ENCODE data around the gene FBXO5.
A peak's percentile ranks its signal among the peaks of the same experiment; 100 is the strongest.
"Not testable (repeated sequence)": the region's sequence is repeated elsewhere in the genome, so short reads cannot be mapped to it uniquely, and the experiment has no call there.

Gene FBXO5

GRCh38 chr6:152986978-152987377 lies 4.1 kb upstream of the FBXO5 start:
- DNase-seq, result no peak

- DNase-seq, result not testable (repeated sequence)
Observed at GRCh38 chr6:152985300-152985699, 2.5 kb upstream of the FBXO5 start.

- no peak for DNase-seq
Observed at GRCh38 chr6:152984513-152984872, 1.7 kb upstream of the FBXO5 start.

DNA sequence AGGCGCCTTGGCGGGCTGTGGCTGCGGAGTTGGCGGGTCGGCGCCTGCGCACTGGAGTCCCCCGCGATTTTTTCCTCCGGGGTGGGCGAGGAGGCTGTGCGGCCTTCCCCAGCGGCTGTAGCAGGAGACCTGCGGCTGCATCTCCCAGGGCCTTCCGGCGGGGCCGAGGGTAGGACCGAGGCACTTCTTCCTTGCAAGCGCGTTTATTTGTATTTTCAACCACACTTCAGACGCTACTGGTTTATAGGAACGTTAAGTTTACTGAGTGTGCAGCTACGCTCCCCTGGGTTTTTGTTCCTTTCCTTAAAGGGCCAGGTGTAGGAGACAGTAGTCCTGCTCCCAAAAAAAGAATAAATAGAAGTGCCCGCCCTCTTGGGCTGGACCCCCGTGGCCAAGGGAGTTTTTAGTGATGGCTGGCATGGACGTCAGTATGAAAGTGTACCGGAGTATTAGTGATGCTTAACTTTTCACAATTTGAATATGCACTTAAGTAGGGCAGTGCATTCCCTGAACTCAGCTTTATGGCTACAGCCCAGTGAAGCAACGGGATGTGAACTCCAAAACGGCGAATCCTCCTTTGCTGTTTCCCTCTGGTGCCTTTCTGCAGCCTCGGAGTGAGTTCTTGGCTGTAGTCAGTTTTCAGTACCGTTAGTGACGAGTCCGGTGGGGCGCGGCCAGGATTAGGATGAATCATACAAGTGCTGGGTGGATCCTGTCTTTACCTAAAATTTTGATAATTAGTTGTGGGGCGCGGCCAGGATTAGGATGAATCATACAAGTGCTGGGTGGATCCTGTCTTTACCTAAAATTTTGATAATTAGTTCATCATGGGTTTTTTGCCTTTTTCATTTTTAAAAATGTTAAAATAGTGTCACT lies 1.0 kb upstream of the FBXO5 start:
- peak; percentile 98 for DNase-seq

DNA sequence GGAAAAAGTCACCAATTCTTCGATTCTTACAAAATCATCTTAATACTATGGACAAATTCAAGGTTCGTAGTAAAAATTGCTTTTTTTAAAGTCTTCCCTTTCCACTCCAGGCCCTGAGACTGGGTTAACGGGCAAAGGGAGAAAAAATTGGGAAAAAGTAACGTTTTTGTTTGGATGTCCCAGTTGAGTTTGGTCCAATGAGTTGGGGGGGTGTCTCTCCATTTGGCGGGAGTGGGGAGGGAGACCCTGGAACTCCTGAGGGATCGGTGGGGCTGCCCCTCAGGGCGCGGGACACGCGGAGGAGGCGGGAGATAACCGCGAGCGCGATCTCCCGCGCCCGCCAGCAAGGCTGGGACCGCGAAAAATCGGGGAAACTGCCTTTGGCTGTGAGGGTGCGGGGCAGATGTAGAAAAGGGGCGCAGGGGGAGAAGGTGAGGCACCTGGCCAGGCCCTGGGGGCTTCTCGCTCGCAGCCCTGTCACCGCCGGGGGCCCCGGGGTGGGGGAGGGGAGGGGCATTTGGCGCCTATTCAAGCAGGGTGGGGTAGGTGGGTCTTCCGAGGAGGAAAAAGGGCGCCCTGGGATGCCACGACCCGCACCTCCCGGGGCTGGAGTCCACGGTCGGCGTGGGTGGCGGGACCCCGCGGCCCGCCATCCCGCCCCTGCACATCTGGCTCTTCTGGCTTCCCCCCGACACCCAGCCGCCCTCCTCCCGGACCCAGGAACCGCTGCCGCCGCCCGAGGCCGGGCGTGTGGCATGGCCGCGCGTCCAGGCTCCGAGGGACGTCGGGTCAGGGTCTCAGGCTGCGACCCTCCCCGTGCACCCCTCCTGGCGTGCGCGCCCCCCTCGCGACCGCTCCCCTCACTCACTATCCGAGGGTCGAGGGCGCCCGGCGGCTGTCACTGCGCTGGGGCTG lies 595 bp downstream of the FBXO5 start:
- DNase-seq, result peak; percentile 49

DNA sequence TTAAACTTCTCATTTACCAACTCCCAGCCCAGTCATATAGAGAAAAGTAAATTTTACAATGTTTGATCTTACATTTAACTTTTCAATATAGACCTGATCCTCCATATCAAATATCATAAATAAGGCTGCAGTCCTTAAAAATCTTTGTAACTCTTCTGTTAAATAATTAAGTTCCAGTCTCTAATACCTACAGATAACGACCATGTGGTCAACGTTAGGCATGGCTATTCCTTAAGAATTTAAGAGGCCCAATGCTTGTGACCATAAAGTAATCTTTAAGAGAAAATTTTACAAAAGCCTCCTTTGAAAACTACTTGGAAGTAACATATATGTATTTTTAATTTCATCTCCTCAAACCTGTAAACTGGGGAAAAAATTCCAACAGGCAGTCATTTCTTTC lies 1.6 kb downstream of the FBXO5 start:
- no peak for DNase-seq

DNA sequence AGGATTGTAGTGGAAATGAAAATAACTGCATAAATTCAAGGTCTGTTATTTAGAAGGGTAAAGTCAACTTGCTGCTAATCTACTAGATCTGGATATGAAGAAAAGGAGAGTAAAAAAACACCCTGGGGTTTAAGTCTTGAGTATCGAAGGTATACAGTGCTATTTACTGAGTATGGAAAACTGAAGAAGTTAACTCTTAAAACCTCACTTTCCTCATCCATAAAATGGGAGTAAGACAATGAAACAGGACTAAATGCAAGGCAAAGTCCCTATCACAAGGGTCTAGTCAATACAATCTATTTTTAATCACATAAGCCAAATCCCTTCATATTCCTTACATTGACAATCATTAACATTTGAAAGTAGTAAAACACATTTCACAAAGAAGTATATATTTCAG lies 2.2 kb downstream of the FBXO5 start:
- DNase-seq, result no peak

DNA sequence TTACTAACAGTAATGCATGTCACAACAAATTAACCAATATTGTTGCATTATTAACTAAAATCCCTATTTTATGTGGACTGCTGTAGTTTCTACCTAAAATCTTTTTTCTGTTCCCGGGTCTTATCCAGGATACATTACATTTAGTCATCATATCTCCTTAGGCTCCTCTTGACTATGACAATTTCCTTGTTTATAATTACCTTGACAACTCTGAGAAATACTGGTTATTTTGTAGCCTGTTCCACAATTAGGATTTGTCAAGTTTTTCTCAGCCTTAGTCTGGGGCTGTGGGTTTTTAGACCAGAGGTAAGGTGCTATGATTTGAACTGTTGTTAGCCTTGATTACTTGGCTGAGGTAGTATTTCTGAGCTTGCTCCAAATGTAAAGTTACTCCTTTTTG lies 3.7 kb downstream of the FBXO5 start:
- DNase-seq, result no peak

- no peak for DNase-seq
Observed at GRCh38 chr6:152978058-152978457, 4.8 kb downstream of the FBXO5 start.

DNA sequence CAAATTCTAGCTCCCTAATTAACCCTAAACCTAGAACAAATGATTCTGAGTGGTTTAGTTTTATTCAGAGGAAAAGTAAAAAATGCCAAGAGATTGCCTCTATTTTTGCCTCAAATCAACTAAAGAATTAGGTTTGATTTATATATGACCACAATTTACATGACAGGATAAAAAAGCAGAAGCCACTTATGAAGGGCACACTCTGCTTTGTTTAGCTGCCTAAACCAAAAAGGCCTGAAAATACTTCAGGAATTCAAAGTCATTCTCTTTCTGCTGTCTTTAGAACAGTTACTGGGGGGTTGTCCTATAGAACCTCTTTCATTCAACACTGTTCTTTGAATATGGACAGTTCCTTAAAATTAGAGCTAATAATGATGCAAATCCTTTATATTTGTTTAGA lies 5.3 kb downstream of the FBXO5 start:
- DNase-seq, result no peak

- DNase-seq, result no peak
Observed at GRCh38 chr6:152976749-152977148, 6.1 kb downstream of the FBXO5 start.

DNA sequence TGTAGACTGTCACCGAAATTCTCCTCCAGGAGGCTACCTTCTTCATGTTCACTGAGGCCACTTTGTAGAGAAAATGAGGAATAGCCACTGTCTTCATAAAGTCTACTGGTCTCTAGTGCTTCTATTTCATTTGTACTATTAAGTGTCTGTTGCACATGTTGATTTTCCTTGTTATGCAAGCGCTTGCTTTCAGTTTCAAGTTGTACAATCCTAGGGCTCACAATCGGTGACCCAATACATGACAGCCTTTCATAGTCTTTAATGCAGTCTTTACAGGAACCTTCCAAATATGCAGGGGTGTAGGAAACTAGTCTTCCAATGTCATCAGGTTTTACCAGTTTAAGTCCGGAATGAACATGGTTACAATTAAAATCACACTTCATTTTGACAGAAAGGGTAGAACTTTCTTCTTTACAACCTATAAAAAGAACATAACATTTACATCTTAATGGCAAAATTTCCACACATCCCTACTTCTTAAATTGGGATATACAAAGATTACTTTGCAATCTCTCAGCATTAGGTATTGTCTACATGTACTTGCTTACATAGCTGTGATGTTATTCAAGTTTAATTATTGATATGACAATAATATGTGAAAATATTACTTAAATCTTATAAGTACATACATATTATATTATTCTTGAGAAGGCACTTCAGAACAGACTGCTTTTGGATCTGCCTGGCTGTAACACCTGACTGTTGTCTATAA lies 7.5 kb downstream of the FBXO5 start:
- DNase-seq, result peak; percentile 30

- peak; percentile 16 for DNase-seq
Observed at GRCh38 chr6:152973916-152974315, 8.9 kb downstream of the FBXO5 start.

DNA sequence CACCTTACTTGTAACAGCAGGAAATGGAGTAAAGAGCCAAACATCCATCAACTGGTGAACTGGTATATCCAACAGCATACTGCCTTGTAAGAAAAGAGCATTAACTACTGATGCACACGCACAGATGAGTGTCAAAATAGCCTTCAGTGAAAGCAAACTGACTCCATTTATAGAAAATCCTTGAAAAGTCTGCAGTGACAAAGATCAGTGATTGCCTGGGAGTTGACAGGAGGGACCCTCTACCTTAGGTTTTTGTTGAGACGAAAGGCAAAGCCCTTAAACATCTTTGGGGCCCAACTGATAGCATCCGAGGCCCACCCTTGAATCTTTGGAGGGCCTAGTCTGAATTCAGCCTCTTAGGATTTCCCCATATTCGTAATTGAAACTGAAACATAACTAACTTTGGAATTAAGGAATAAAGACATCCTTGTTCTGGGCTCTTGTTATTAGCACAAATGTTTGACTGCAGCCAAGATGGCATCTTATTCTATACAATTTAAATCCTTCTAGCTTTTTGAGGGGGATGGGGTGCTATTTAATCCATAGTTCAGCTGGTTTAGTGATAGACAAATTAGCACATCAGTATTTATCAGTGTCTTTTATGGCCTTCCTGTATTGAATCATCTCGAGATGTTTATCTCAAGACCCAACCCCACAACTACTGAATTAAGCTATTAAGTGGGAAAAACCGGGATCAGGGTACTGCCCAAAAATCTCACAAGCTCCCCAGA lies 13.0 kb downstream of the FBXO5 start:
- no peak for DNase-seq

- not testable (repeated sequence) for DNase-seq
Observed at GRCh38 chr6:152966168-152966894, 16.5 kb downstream of the FBXO5 start.

DNA sequence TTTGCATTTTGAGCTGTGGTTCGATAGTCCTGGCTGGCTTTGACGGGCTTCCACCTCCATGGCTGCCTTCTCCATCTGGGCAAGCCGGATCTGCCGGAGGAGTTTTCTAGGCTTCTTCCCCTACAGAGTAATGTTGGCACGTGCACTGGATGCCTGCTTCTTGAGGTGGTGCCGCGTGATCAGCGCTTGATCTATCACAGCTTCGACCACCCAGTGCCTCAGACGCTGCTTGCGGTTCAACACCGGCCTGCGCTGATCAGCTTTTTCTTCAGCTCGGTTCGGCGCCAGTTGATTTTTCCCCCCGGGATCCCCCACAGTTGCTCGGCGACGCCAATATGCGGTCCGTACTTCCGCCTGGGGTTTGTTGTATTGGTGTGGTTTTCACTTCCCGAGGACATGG lies 23.5 kb downstream of the FBXO5 start:
- no peak for DNase-seq

DNA sequence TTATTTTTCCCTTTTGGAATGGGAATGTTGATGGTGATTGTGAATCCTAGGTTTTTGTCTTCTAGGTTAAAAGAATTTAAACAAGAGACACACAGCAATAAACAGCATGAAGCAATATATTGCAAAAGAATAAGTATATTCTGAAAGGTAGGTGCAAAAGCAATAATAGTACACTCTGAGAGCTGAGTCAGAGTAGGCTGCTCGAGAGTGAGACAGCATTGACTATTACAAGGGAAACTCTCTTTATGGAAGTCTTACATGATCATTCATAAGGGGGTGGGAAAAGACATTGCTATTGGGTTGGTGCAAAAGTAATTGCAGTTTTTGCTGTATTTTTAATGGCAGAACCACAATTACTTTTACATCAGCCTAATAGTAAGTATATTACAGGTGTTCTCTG lies 25.0 kb downstream of the FBXO5 start:
- no peak for DNase-seq

DNA sequence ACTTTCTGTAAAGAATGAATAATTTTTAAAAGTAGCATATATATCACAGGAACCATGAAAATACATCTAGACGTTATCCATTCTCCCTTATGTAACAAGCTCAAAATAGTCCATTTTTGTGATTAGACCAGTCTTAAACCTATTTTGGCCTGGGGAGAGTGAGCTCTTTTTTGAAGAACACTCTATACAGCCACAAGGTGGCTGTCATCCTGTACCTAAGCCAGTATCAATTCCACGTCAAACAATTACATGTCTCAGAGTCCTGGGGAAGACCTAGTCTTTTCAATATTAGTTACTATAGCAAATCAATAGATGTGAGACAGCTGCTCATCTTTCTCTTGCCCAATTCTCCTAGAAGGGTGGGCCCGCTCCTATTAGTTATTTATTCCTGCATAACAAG lies 28.4 kb downstream of the FBXO5 start:
- DNase-seq, result no peak

DNA sequence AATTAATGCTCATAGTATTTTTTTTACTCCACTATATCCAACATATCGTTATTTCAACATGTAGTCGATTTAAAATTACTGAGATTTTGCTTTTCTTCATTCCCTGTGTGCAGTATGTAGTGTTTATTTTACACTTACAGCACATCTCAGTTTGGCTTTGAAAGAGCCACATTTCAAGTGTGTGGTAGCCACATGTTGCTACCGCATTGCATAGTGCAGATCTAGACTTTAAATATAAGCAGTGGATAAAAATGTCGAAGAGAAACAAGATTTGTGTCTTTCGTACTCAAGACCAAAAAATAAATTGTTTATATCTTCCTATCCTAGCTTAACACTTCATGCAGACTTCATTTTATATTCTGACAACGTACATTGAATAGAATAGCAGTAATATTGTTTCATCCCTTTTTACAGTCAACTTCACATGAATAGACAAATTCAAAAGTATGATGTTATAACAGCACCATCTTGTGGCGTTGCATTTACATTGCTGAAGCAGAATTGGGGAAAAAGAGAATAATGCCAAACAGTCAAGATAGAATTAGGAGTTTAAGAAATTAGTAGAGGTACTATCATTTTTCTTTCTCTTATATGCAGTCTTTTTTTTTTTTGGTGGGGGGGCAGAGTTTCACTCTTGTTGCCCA lies 29.9 kb downstream of the FBXO5 start:
- DNase-seq, result no peak

DNA sequence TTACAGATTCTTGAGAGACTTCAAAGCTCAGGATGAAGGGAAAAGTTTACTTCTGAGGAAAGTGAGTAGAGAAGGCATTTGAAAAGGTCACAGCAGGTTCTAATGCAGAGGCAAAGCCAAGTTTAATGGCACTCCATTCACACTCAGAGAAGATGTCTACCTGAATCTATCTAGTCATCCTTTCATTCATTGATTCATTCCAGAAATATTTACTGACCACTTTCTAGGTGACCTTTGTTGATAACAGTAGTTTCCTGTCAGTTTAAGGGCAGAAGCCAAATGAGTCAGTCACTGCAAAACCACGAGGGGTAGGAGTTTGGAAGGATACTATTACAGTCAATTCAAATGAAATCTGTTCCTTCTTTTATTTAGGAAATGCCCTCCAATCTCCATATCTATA lies 30.8 kb downstream of the FBXO5 start:
- no peak for DNase-seq

GRCh38 chr6:152950240-152950639 lies 32.6 kb downstream of the FBXO5 start:
- no peak for DNase-seq

Measured in activated CD4-positive, alpha-beta T cell treated with anti-CD3 and anti-CD28 coated beads, Interleukin-2, Interleukin-6, amounts not matched to agents 100 ng/mL and 50 ng/mL, durations not matched to agents 16 hours and 8 hours (primary cell).